ENCODE results near the gene CEP72.

Gene CEP72

DNA sequence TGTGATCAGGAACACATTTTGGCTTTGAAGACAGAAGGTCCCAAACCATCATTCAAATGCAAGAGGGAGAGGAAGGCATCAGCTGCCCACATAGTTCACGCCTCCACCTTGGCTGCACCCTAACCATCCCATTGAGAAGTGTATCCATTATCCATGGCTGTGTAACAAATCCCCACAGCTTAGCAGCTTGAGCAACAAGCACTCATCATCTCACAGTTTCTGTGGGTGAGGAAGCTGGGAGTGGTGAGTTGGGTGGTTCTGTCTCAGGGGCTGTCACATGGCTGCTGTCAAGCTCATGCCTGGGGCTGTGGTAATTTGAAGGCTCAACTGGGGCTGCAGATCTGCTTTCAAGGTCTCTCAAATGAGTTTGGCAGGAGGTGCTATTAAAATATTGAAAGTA, 23.0 kb upstream of the CEP72 start:
- Histone ChIP-seq H3K9ac (ENCODE audit: low read length) (no peak overlapping the region), H3K36me3 (ENCODE audit: insufficient read depth, low read length) (no peaks in the 10 kb centered on the region), H3K4me3 (ENCODE audit: low read depth in 1 of 2, low read length in 2 of 2) (no peak overlapping the region), H3K9me3 (ENCODE audit: low read length) (no peaks in the 10 kb centered on the region), H3K27me3 (ENCODE audit: control insufficient read depth in 1 of 2, insufficient read depth in 2 of 2, low read length in 2 of 2) (peaks cover 4 to 5% of the 10 kb centered on the region in 2 donors), H3K27ac (ENCODE audit: low read depth, low read length) (no peak overlapping the region), H3K4me1 (ENCODE audit: insufficient read depth, low read length) (no peaks in the 10 kb centered on the region)

DNA sequence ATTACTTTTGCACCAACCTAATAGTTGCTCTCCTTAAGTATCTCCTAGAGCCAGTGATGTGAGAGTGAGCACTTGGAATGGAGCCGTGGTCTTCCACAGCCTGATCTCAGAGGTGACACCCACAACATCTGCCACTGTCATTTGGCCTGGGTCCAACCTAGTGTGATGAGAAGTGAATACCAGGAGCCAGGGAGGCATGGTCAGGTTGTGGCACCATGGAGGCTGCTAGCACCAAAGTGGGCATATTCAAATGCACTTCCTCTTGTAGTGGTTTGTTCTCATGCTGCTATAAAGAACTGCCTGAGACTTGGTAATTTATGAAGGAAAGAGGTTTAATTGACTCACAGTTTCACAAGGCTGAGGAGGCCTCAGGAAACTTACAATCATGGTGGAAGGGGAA, 22.6 kb upstream of the CEP72 start:
- H3K36me3 ChIP-seq (ENCODE audit: insufficient read depth, low read length) = no peaks in the 10 kb centered on the region
- H3K4me3 ChIP-seq (ENCODE audit: low read depth in 1 of 2, low read length in 2 of 2) = no peak overlapping the region
- no peak overlapping the region for H3K27ac ChIP-seq (ENCODE audit: low read depth, low read length)
- H3K4me1 ChIP-seq (ENCODE audit: insufficient read depth, low read length) = no peaks in the 10 kb centered on the region
- H3K9me3 ChIP-seq (ENCODE audit: low read length) = no peaks in the 10 kb centered on the region
- no peak overlapping the region for H3K9ac ChIP-seq (ENCODE audit: low read length)
- H3K27me3 ChIP-seq (ENCODE audit: control insufficient read depth in 1 of 2, insufficient read depth in 2 of 2, low read length in 2 of 2) = peaks cover 4 to 5% of the 10 kb centered on the region in 2 donors

DNA sequence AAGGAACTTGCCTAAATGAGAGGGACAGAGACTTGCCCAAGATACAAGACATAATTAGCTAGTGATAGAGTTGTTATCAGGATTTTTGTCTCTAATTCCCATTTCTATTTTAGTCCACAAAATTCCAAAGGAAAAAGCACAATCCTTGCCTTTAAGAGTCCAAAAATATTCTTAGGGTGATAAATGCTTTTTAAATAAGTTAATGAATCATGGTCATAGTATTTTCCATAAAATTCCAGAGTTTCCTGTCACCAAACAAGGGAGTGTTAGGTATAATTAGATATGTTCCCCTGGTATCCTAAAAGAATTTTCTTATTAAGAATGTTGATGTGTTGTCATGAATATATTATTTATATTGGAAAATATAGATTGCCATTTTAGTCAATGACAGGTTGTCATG, 21.8 kb upstream of the CEP72 start:
- H3K9ac ChIP-seq (ENCODE audit: low read length) = no peak overlapping the region
- no peak overlapping the region for H3K27ac ChIP-seq (ENCODE audit: low read depth, low read length)
- H3K9me3 ChIP-seq (ENCODE audit: low read length) = no peaks in the 10 kb centered on the region
- no peaks in the 10 kb centered on the region for H3K4me1 ChIP-seq (ENCODE audit: insufficient read depth, low read length)
- no peaks in the 10 kb centered on the region for H3K36me3 ChIP-seq (ENCODE audit: insufficient read depth, low read length)
- H3K4me3 ChIP-seq (ENCODE audit: low read depth in 1 of 2, low read length in 2 of 2) = no peak overlapping the region
- H3K27me3 ChIP-seq (ENCODE audit: control insufficient read depth in 1 of 2, insufficient read depth in 2 of 2, low read length in 2 of 2) = peaks cover 4 to 5% of the 10 kb centered on the region in 2 donors

DNA sequence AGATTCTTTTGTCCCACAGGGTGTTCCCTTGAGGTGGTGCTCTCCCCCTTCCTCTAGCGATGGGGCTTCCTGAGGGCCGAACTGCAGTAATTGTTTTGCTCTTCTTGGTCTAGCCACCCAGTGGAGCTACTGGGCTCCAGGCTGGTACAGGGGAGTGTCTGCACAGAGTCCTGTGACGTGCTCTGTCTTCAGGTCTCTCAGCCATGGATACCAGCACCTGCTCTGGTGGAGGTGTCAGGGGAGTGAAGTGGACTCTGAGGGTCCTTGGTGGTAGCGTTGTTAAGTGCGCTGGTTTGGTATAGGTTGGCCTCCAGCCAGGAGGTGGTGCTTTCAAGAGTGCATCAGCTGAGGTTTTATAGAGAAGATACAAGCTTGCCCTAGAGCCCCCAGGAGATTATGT, 20.4 kb upstream of the CEP72 start:
- Histone ChIP-seq H3K4me1 (ENCODE audit: insufficient read depth, low read length) (no peaks in the 10 kb centered on the region), H3K36me3 (ENCODE audit: insufficient read depth, low read length) (no peaks in the 10 kb centered on the region), H3K9me3 (ENCODE audit: low read length) (no peaks in the 10 kb centered on the region), H3K9ac (ENCODE audit: low read length) (no peak overlapping the region), H3K27me3 (ENCODE audit: control insufficient read depth in 1 of 2, insufficient read depth in 2 of 2, low read length in 2 of 2) (peaks cover 4 to 5% of the 10 kb centered on the region in 2 donors), H3K4me3 (ENCODE audit: low read depth in 1 of 2, low read length in 2 of 2) (no peak overlapping the region), H3K27ac (ENCODE audit: low read depth, low read length) (no peak overlapping the region)

DNA sequence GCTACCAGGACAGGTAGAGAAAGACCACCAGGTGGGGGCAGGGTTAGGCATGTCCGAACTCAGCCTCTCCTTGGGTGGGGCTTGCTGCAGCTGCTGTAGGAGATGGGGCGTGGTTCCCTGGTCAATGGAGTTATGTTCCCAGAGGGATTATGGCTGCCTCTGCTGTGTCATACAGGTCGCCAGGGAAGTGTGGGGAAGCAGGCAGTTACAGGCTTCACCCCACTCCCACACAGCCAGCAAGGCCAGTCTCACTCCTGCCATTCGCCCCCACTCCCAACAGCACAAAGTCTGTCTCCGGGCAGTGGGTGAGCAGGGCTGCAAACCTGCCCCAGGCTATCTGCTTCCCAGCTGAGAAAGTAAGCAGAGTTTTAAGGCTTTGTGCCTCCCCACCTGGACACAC, 20.0 kb upstream of the CEP72 start:
- H3K27me3 ChIP-seq (ENCODE audit: control insufficient read depth in 1 of 2, insufficient read depth in 2 of 2, low read length in 2 of 2) = peaks cover 4 to 5% of the 10 kb centered on the region in 2 donors

DNA sequence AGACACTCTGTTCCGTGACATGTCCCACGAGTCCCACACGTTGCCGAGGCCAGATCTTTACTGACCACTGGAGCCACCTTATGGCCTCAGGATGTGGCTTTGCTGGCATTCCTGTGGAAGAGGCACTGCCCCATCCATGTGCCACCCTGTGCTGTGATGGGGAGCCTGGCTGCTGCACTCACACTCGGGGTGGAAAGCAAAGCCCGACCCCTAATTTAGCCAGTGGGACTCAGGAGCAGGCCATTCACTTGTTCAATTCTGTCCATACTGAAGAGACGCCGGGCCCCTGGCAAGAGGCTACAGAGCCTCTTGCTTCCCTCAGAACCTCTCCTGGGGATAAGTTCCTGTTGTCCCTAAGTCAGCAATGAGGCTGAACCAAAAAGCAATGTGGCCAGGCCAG, 18.6 kb upstream of the CEP72 start:
- H3K9me3 ChIP-seq (ENCODE audit: low read length) = no peaks in the 10 kb centered on the region
- no peak overlapping the region for H3K9ac ChIP-seq (ENCODE audit: low read length)
- no peaks in the 10 kb centered on the region for H3K36me3 ChIP-seq (ENCODE audit: insufficient read depth, low read length)
- H3K4me1 ChIP-seq (ENCODE audit: insufficient read depth, low read length) = no peaks in the 10 kb centered on the region
- no peak overlapping the region for H3K4me3 ChIP-seq (ENCODE audit: low read depth in 1 of 2, low read length in 2 of 2)
- H3K27me3 ChIP-seq (ENCODE audit: control insufficient read depth in 1 of 2, insufficient read depth in 2 of 2, low read length in 2 of 2) = peaks cover 0 to 5% of the 10 kb centered on the region in 2 donors
- H3K27ac ChIP-seq (ENCODE audit: low read depth, low read length) = no peak overlapping the region

More for the DNA sequence above, 20.0 kb upstream of the CEP72 start:
- H3K4me1 ChIP-seq (ENCODE audit: insufficient read depth, low read length) = no peaks in the 10 kb centered on the region
- H3K9me3 ChIP-seq (ENCODE audit: low read length) = no peaks in the 10 kb centered on the region
- H3K9ac ChIP-seq (ENCODE audit: low read length) = no peak overlapping the region
- no peak overlapping the region for H3K4me3 ChIP-seq (ENCODE audit: low read depth in 1 of 2, low read length in 2 of 2)
- no peak overlapping the region for H3K27ac ChIP-seq (ENCODE audit: low read depth, low read length)
- H3K36me3 ChIP-seq (ENCODE audit: insufficient read depth, low read length) = no peaks in the 10 kb centered on the region

DNA sequence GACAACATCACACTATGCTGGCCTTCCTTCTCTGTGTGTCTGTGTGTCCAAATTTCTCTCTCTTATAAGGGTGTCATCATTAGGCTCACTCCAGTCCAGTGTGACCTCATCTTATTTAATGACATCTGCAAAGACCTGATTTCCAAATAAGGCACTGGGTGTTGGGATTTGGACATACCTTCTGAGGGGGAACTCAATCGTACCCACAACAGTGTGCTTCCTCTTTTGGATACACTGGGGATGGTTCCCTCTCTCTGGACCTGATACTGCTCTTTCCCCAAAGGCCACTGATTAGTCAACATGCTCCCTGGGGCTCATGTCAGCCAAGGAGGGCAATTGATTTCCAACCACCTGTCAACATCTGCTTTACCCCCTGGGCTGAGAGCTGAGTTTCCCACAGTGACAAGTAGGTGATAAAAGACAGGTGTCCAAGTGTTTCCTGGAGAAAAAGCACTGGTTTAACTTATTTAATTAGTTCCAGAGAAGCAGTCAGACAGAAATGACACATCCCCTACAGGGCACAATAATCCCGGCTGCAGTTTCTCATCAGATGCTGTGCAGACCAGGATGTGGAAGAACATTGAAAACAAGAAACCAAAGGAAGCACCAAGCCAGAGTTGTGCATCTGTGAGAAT, 17.8 kb upstream of the CEP72 start:
- H3K27ac ChIP-seq (ENCODE audit: low read depth, low read length) = no peak overlapping the region
- H3K4me1 ChIP-seq (ENCODE audit: insufficient read depth, low read length) = no peaks in the 10 kb centered on the region
- no peaks in the 10 kb centered on the region for H3K9me3 ChIP-seq (ENCODE audit: low read length)
- H3K9ac ChIP-seq (ENCODE audit: low read length) = no peak overlapping the region
- H3K4me3 ChIP-seq (ENCODE audit: low read depth in 1 of 2, low read length in 2 of 2) = no peak overlapping the region
- peaks cover 0 to 5% of the 10 kb centered on the region in 2 donors for H3K27me3 ChIP-seq (ENCODE audit: control insufficient read depth in 1 of 2, insufficient read depth in 2 of 2, low read length in 2 of 2)
- no peaks in the 10 kb centered on the region for H3K36me3 ChIP-seq (ENCODE audit: insufficient read depth, low read length)

DNA sequence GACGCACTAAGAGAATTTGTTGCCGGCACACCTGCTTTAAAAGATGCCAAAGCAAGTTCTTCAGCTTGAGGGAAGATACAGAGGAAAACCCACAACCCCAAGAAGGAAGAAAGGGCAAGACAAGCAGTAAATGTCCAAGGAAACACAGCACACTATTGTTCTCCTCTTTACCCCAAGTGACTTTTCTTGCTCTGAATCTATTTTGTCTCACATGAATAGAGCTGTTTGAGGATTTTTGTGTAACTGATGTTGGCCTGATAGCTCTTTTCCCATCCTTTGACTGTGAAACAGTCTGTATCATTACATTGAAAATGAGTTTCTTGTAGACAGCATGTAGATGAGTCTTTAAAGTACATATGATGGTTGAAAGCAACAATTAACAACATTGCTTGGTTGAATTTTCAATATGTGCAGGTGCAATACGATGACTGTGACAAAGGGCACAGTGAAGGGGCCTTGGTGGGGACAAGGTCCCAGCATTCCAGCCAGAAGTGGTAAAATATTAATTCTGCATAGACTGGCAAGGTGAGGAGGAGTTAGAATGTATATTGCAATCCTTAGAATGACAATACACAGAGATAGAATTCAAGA, 16.8 kb upstream of the CEP72 start:
- peaks cover 0 to 5% of the 10 kb centered on the region in 2 donors for H3K27me3 ChIP-seq (ENCODE audit: control insufficient read depth in 1 of 2, insufficient read depth in 2 of 2, low read length in 2 of 2)
- H3K4me1 ChIP-seq (ENCODE audit: insufficient read depth, low read length) = no peaks in the 10 kb centered on the region
- H3K27ac ChIP-seq (ENCODE audit: low read depth, low read length) = no peak overlapping the region
- H3K36me3 ChIP-seq (ENCODE audit: insufficient read depth, low read length) = no peaks in the 10 kb centered on the region
- no peak overlapping the region for H3K4me3 ChIP-seq (ENCODE audit: low read depth in 1 of 2, low read length in 2 of 2)
- no peaks in the 10 kb centered on the region for H3K9me3 ChIP-seq (ENCODE audit: low read length)
- H3K9ac ChIP-seq (ENCODE audit: low read length) = no peak overlapping the region

DNA sequence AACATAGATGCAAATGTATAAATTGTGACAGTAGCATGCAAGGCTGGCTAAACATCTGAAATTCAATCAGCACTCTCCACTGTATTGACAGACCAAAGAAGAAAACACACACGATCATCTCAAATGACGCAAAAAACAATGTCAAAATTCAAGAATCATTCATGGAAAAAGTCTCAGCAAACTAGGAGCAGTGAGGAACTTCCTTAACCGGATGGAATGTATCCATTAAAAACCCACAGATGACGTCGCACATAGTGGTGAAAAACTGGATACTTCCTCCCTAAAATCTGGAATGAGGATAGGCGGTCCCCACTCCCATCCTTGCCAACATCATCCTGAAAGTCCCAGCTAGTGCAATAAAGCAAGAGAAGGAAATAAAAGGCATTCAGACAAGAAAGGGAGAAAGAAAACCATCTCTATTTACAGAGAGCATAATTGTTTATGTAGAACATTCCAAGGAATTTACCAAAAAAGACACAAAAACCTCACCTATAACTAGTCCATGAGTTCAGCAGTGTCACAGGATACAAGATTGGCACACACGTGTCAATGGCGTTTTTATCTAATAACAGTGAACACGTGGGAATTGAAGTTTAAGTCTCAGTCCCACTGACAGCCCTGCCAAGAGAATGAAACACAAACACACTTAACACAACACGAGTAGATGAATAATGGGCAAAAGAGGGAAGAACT, 14.1 kb upstream of the CEP72 start:
- Histone ChIP-seq H3K9ac (ENCODE audit: low read length) (no peak overlapping the region), H3K4me1 (ENCODE audit: insufficient read depth, low read length) (no peaks in the 10 kb centered on the region), H3K27ac (ENCODE audit: low read depth, low read length) (no peak overlapping the region), H3K36me3 (ENCODE audit: insufficient read depth, low read length) (no peaks in the 10 kb centered on the region), H3K27me3 (ENCODE audit: control insufficient read depth in 1 of 2, insufficient read depth in 2 of 2, low read length in 2 of 2) (peaks cover 0 to 8% of the 10 kb centered on the region in 2 donors), H3K4me3 (ENCODE audit: low read depth in 1 of 2, low read length in 2 of 2) (no peak overlapping the region), H3K9me3 (ENCODE audit: low read length) (no peaks in the 10 kb centered on the region)

DNA sequence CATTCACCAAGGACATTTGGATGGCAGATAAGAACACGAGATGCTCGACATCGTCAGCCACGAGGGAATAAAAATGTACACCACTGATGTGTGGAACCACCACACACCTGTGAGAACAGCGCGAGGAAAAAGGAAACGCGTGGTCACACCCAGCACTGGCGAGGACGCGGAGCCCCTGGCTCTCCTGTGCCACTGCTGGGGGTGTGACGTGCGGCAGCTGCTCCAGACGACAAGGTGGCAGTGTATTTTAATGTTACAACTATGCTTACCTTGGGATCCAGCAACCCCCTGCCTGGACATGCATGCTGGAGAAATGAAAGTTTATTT, 13.6 kb upstream of the CEP72 start:
- H3K4me3 ChIP-seq (ENCODE audit: low read depth in 1 of 2, low read length in 2 of 2) = no peak overlapping the region
- H3K9me3 ChIP-seq (ENCODE audit: low read length) = no peaks in the 10 kb centered on the region
- H3K36me3 ChIP-seq (ENCODE audit: insufficient read depth, low read length) = no peaks in the 10 kb centered on the region
- no peak overlapping the region for H3K27ac ChIP-seq (ENCODE audit: low read depth, low read length)
- H3K9ac ChIP-seq (ENCODE audit: low read length) = no peak overlapping the region
- no peaks in the 10 kb centered on the region for H3K4me1 ChIP-seq (ENCODE audit: insufficient read depth, low read length)
- peaks cover 0 to 13% of the 10 kb centered on the region in 2 donors for H3K27me3 ChIP-seq (ENCODE audit: control insufficient read depth in 1 of 2, insufficient read depth in 2 of 2, low read length in 2 of 2)

DNA sequence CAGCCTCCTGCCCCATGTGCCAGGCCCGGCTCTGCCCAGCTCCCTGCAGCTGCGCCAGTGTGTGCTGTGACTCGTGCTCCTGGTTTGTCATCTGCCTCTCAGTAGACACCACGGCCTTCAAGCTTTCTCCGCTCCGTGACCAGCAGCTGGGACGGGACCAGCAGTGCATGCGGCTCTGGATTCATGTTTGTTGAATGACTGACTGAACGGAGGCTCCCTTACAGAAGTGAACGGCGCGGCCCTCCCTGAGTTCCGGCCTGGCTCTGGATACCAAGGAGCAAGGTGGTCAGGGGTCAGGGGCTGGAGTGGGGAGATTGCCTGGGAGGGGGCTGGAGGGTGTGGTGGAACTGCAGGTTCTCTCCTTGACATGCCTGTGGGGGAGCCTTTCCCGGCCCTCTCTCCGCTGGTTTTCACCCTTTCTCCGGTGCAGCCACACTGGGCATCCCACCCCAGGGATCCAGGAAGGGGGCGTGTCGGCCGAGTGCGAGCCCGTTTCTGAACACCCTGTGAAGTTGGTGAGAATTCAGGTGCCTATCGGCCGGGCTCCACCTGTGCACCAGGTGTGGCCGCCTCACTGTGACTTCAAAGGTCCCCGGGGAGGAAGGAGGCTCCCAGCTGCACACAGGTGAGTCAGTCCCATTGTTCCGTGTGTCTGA, 11.1 kb upstream of the CEP72 start:
- H3K4me1 ChIP-seq (ENCODE audit: insufficient read depth, low read length) = no peaks in the 10 kb centered on the region
- peaks cover 0 to 17% of the 10 kb centered on the region in 2 donors for H3K27me3 ChIP-seq (ENCODE audit: control insufficient read depth in 1 of 2, insufficient read depth in 2 of 2, low read length in 2 of 2)
- H3K27ac ChIP-seq (ENCODE audit: low read depth, low read length) = no peak overlapping the region
- no peaks in the 10 kb centered on the region for H3K36me3 ChIP-seq (ENCODE audit: insufficient read depth, low read length)
- H3K9ac ChIP-seq (ENCODE audit: low read length) = no peak overlapping the region
- H3K9me3 ChIP-seq (ENCODE audit: low read length) = no peaks in the 10 kb centered on the region
- H3K4me3 ChIP-seq (ENCODE audit: low read depth in 1 of 2, low read length in 2 of 2) = no peak overlapping the region

All from muscle layer of colon (tissue), 2 donors.